Measurements from ENCODE around the gene RAB6B.

The RAB6B gene

DNA sequence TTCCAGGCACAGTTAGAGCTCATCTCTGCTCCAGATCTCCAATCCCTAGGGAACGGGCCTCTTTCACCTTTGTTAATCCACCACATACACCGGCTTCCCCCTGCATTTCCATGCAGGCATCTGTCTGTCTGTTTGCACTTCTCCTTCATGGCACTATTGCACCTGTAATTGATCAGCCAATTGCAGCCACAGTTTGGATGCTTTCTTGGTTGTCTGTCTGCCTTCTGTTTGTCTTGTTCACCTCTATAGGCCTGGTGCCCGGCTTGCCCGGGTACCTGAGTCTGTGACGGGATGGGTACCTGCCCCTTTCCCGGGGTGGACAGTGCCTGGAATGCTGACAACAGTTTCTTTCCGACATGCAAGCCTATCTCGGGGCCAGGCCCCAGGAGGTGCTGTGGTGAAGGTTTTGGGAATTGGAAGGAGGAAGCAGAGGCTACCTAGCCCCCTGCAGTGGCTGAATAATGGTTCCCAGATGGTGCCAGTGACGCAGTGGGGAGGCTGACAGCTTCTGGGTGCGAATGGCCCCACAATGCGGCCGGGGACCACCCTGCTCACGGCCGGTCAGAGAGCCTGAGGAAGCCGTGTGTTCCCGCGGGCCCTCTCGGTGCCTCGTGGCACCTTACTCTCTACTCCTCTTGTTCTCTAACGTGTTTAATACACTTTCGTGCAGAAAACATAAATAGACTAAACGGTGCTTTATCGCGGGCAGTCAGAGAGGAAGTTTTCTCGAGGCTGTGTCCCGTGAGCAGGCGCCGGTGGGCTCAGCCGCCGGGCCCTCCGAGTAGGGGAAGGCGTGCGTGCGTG, 31.3 kb upstream of the RAB6B start:
- Histone ChIP-seq H3K27ac (no peak overlapping the region), H3K4me2 (ENCODE audit: low read length) (peak overlapping the region; percentile 61), H2AFZ (peak overlapping the region; percentile 93), H3K9me3 (ENCODE audit: control insufficient read depth, low read length) (no peaks in the 10 kb centered on the region), H3K4me1 (no peaks in the 10 kb centered on the region), H3K79me2 (no peaks in the 10 kb centered on the region), H3K4me3 (ENCODE audit: low read depth, low read length) (peak overlapping the region; percentile 43), H3K9ac (no peak overlapping the region), H3K36me3 (ENCODE audit: control insufficient read depth, insufficient read depth, low read length) (no peaks in the 10 kb centered on the region), H3K27me3 (ENCODE audit: control insufficient read depth, insufficient read depth, low read length) (no peaks in the 10 kb centered on the region)
- TF ChIP-seq, protein P1, sequence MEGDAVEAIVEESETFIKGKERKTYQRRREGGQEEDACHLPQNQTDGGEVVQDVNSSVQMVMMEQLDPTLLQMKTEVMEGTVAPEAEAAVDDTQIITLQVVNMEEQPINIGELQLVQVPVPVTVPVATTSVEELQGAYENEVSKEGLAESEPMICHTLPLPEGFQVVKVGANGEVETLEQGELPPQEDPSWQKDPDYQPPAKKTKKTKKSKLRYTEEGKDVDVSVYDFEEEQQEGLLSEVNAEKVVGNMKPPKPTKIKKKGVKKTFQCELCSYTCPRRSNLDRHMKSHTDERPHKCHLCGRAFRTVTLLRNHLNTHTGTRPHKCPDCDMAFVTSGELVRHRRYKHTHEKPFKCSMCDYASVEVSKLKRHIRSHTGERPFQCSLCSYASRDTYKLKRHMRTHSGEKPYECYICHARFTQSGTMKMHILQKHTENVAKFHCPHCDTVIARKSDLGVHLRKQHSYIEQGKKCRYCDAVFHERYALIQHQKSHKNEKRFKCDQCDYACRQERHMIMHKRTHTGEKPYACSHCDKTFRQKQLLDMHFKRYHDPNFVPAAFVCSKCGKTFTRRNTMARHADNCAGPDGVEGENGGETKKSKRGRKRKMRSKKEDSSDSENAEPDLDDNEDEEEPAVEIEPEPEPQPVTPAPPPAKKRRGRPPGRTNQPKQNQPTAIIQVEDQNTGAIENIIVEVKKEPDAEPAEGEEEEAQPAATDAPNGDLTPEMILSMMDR (IDR thresholded peaks at IDR 0.05): no peak

DNA sequence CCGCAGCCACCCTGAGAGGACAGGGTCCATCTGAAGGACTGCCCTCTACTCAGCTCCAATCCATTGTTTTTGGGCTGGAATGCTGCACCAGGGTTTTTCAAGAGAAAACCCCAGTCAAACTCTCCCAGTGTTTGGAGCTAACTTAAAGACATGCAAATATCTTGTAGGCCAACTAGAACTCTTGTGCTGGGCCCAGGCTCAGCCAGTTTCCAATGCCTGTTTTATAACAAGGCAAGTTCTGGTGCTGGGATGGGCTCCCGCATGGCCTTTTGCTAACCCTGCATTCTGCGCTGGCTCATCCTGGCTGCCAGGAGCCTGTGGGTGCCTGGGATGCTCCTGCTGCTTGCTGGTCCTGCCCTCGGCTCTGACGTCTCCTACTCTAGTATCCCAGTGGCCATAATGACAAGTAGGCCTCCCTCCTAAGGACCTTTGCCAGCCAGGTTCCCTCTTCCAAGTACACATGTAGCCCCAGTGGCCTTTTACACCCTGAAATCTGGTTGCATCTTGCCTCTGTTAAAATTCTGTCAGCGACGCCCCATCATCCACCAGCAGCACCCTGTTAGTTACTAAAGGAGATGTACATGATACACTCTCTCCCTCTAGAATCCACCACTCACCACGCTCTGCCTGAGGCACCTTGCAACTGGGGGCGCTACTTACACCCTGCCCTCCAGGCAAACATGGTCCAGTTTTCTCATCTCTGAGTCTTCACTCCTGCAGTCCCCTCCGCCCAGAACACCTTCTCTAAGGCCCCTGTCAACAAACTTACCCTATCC, 30.5 kb upstream of the RAB6B start:
- H3K79me2 ChIP-seq: no peaks in the 10 kb centered on the region

DNA sequence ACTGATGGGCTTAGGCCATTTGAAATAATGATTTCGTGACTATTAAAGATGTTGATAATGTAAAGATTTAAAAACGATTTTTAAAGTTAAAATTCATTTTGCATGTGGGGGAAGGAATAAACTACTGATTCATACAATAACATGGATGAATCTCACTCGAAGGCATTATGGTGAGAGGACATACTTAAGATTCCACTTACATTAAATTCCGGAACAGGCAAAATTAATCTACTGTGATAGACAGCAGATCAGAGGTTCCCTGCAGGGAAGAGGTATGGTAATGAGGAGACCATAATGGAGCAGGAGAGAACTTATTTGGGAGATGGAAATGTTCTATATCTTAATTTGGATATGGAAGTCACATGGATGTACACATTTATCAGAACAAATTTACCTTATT, 28.4 kb upstream of the RAB6B start:
- Histone ChIP-seq H3K4me3 (ENCODE audit: low read depth, low read length) (no peak overlapping the region), H3K27ac (no peak overlapping the region), H3K4me1 (no peaks in the 10 kb centered on the region), H3K9ac (no peak overlapping the region), H3K9me3 (ENCODE audit: control insufficient read depth, low read length) (no peaks in the 10 kb centered on the region), H3K27me3 (ENCODE audit: control insufficient read depth, insufficient read depth, low read length) (no peaks in the 10 kb centered on the region), H3K79me2 (no peaks in the 10 kb centered on the region), H3K36me3 (ENCODE audit: control insufficient read depth, insufficient read depth, low read length) (no peaks in the 10 kb centered on the region), H2AFZ (no peak overlapping the region), H3K4me2 (ENCODE audit: low read length) (no peak overlapping the region)
- TF ChIP-seq, protein P1 (IDR thresholded peaks at IDR 0.05): no peak

More for the DNA sequence above, 30.5 kb upstream of the RAB6B start:
- no peaks in the 10 kb centered on the region for H3K27me3 ChIP-seq (ENCODE audit: control insufficient read depth, insufficient read depth, low read length)
- H2AFZ ChIP-seq: peak overlapping the region; percentile 93
- no peaks in the 10 kb centered on the region for H3K9me3 ChIP-seq (ENCODE audit: control insufficient read depth, low read length)
- no peak overlapping the region for H3K4me2 ChIP-seq (ENCODE audit: low read length)
- H3K27ac ChIP-seq: no peak overlapping the region
- H3K4me3 ChIP-seq (ENCODE audit: low read depth, low read length): no peak overlapping the region
- no peaks in the 10 kb centered on the region for H3K36me3 ChIP-seq (ENCODE audit: control insufficient read depth, insufficient read depth, low read length)
- no peaks in the 10 kb centered on the region for H3K4me1 ChIP-seq
- no peak overlapping the region for H3K9ac ChIP-seq
- TF ChIP-seq, protein P1 (IDR thresholded peaks at IDR 0.05): no peak

DNA sequence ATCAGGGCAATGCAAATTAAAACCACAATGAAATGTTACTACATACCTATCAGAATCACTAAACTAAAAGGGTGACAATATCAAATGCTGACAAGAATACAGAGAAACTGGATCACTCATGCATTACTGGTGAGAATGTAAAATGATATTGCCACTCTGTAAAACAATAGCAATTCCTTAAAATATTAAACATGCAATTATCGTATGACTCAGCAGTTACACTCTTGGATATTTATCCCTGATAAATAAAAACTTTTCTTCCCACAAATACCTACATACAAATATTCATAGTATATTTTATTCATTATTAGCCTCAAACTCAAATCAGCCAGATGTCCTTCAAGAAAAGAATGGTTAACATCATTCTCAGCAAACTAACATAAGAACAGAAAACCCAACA, 25.9 kb upstream of the RAB6B start:
- TF ChIP-seq, protein P1 (IDR thresholded peaks at IDR 0.05): no peak
- H3K4me3 ChIP-seq (ENCODE audit: low read depth, low read length): no peak overlapping the region
- H3K4me2 ChIP-seq (ENCODE audit: low read length): no peak overlapping the region
- no peaks in the 10 kb centered on the region for H3K79me2 ChIP-seq
- H3K9me3 ChIP-seq (ENCODE audit: control insufficient read depth, low read length): no peaks in the 10 kb centered on the region
- H3K36me3 ChIP-seq (ENCODE audit: control insufficient read depth, insufficient read depth, low read length): no peaks in the 10 kb centered on the region
- no peak overlapping the region for H3K9ac ChIP-seq
- H2AFZ ChIP-seq: no peak overlapping the region
- no peaks in the 10 kb centered on the region for H3K27me3 ChIP-seq (ENCODE audit: control insufficient read depth, insufficient read depth, low read length)
- no peaks in the 10 kb centered on the region for H3K4me1 ChIP-seq
- no peak overlapping the region for H3K27ac ChIP-seq

Measured in parathyroid adenoma (tissue), 2 donors.